GM12872 (cell line): ENCODE data around the gene AKR1C2.

Experiments used
- CTCF ChIP-seq: IDR thresholded peaks from 3 replicates; pipeline ENCODE4 v1.5.1; 2011; ENCODE audit warnings: low read depth, mild to moderate bottlenecking, low read length, moderate library complexity; ENCODE audit not compliant: insufficient read depth

The AKR1C2 gene

GRCh38 chr10:5040781-5041470 lies 37.3 kb upstream of the AKR1C2 start:
- no peak for TF ChIP-seq CTCF

- no peak for TF ChIP-seq CTCF
Observed at GRCh38 chr10:5040010-5040673, 36.5 kb upstream of the AKR1C2 start.

- no peak for TF ChIP-seq CTCF
Observed at GRCh38 chr10:5038733-5039132, 35.1 kb upstream of the AKR1C2 start.

- no peak for TF ChIP-seq CTCF
Observed at GRCh38 chr10:5038101-5038500, 34.4 kb upstream of the AKR1C2 start.

GRCh38 chr10:5036511-5036910 lies 32.9 kb upstream of the AKR1C2 start:
- TF ChIP-seq CTCF = no peak

GRCh38 chr10:5035356-5035755 lies 31.7 kb upstream of the AKR1C2 start:
- no peak for TF ChIP-seq CTCF

GRCh38 chr10:5034588-5034987 lies 30.9 kb upstream of the AKR1C2 start:
- no peak for TF ChIP-seq CTCF
